ENCODE measurements around the gene FARP1.

Gene FARP1

DNA sequence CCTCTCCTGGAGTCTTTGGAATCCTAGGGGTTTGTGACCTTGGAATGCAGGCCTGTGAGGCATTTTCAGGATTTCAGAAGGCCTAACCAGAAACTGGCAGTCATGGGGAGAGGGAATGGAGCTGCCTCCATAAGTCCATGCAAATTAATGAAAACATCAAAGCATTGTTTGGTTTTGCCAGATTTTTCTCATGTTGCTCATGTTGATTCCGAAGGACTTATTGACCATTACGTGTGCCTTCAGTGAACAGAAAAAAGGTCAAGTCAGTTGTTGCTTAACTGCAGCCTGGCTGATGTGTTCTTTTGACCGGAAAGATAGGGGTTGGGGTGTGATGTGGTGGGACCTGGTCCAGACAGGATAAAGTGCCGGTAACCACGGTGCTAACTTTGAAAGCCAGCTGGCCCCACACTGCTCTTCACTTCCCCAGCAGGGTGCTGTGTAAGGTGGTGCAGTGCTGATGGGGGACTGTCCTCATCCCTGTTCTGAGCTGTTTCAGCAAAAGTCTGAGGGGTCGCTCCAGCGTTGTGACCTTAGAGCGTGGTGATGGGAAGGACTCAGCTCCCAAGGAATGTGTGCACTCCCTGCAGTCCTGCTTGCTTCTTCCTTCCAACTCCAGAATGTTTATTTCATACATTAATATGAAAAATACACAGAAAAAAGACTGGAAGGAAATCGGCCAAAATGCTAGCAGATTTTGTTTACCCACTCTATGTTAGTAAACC lies 30.7 kb downstream of the FARP1 start:
- DNase-seq (ENCODE audit: low spot score) = no peak

DNA sequence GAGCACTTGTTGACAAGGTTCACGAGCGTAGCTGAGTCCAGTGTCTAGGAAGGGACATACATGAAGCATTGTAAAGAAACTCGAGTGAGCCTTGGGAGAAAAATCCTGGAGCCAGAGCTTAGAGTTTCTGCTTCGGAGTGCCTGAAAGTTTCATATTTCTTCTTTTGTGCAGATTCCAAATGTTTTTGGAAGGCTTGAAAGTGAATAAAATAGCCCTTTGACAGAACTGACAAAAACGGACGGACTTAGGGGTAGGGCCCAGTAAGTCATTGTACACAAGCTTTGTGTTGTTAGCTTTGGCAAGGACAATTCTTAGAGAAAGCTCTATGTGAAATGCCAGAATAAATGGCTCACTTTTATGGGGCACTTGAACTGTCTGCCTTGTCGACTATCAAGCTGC lies 31.4 kb downstream of the FARP1 start:
- no peak for DNase-seq (ENCODE audit: low spot score)

DNA sequence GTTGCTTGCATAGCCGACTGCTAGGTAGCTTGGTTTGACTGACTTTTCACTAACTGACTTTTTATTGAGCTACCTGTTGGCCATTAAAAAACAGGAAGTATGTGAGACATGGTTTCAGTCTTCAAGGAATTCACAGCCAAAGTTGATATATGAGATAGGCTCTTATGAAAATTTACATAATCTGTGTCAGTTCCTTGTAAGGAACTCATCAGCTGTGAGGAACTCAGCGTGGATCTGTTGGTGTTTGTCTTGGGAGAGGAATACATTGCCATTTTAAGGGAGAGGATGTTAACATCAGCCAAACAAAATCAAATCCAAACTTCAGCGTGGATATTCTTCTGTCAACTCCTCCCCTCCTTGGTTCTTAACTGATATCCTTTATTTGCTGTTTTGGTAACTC lies 32.1 kb downstream of the FARP1 start:
- DNase-seq (ENCODE audit: low spot score) = no peak

DNA sequence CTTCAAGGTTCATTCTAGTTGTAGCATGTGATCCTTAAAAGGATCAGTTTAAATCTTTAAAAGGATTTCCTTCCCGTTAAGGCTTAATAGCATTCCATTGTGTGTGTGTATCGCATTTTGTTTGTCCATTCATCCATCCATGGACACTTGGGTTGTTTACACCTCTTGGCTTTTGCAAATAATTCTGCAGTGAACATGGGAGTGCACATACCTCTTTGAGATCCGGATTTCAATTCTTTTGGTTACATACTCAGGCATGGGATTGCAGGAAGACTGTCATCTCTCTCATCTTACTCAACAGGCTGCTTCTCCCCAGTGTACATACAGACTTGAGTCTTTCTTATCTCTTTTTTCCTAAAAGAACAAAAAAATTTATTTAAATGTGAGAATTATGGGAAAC lies 32.9 kb downstream of the FARP1 start:
- DNase-seq (ENCODE audit: low spot score) = no peak

DNA sequence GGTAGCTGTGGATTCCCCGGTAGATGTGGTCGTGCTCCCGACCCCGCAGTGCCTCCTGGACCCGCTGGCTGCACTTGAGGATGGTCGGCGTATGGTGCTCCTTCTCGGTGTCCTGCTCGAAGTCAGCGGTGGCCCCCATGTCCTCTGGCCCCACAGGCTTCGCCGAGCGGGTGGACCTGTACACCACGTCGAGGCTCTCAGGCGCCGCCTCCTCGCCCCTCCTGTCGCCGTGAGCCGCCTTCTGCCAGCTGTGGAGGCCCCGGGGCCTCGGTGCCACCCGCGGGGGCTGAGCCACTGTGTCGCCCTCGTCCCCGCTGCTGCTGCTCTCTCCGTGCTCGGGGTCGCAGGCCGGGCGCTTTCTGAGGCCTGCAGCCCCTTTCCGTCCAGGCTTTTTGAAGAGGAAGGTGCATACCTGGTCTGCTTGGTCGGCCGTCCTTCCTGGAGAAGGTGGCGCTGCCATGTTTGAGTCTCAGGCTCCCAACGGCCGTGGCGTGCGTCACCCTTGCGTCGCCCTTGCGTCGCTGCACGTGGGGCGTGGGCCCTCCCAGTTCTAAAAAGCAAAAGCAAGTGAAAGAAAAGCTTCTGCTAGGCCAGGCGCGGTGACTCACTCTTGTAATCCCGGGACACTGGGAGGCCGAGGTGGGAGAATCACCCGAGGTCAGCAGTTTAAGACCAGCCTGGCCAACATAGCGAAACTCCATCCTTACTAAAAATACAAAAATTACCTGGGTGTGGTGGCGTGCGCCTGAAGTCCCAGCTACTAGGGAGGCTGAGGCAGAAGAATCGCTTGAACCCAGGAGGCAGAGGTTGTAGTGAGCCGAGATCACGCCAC lies 34.1 kb downstream of the FARP1 start, which contains the start of gene RNF113B:
RNF113B (minus strand) TSS at position 493 of the 832 bp plus-strand sequence; CDS start at position 460, 33 bp downstream.
- DNase-seq (ENCODE audit: low spot score) = no peak

DNA sequence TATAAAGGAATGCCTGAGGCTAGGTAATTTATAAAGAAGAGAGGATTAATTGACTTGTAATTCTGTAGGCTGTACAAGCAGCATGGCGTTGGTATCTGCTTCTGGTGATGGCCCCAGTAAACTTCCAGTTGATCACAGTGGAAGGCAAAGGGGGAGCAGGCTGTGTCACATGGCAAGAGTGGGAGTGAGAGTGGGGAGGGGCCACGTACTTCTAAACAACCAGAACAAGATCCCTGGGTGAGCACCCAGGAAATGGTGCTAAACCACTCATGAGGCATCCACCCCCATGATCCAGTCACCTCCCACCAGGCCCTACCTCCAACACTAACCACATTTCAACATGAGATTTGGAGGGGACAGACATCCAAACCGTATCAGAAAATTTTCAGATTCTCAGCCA lies 37.2 kb downstream of the FARP1 start:
- no peak for DNase-seq (ENCODE audit: low spot score)

DNA sequence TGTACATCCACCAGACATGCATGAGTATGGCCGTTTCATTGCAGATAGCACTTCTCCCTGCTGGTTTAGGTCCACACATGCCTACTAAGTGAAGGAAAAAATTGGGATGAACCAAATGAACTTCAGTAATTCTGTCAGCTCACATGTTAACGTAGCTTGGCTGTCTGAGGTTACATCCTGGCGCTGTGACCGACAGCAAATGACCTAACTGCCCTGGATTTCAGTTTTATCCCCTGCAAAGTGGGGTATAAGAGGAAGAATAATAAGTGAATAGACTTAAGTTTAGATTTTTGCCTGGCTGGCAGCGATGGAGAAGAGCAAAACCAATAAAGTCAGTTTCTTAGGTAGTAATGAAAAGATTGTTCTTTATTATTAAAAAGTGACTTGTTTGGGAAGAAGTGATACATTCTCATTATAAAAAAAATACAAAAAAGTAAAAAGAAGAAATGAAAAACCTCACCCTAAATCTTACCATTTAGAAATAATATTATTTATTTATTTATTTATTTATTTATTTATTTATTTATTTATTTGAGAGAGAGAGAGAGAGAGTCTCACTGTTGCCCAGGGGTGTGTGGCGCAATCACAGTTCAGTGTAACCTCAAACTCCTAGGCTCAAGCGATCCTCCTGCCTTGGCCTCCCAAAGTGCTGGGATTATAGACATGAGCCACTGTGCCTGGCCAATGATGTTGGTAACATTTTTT lies 38.4 kb downstream of the FARP1 start:
- DNase-seq (ENCODE audit: low spot score) = no peak

DNA sequence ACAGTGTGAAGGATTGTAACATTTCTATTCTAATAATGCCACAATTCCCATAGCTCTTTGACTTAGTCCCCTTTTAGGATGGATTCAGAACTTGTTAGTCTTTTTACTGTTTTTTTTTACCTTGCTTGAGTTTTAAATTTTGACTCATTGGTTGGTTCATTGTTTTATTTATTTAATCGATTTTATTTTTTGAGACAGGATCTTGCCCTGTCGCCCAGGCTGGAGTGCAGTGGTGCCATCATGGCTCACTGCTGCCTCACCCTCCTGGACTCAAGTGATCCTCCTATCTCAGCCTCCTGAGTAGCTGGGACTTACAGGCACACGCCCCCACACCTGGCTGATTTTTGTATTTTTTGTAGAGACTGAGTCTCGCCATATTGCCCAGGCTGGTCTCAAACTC lies 39.3 kb downstream of the FARP1 start:
- DNase-seq (ENCODE audit: low spot score) = no peak

DNA sequence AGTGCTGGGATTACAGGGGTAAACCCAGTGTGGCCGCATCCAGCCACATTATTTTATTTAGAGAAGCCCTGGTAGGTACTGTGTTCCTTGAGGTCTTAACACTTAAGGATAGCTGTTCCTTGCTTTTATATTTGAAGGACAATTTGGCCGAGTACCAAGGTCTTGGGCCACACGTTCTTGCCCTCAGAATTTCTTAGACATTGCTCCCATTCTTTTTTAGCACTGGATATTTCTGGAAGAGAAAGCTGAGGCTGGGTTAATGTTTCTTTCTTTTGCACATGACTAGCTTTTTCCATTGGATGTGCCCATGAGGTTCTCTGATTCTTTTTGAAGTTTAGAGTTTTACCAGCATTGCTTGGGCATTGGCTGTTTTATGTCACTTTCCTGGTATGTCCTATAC lies 39.7 kb downstream of the FARP1 start:
- no peak for DNase-seq (ENCODE audit: low spot score)

DNA sequence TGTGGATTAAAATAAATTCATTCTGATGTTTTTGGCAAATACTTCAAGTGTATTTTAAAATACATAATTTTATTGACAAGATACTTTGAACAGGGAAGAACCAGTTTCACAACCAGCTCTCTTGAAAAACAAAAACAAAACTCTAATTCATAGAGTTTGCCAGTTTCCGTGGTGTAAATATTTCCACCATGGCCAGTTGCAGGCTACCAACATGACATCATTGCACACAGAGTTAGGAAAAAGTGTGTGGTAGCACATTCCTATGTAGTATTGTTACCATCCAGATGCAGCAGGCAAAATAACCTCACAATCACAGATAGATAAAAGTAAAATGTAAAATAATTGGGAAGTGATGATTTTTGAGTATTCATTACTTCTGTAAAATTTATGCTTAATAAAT lies 41.9 kb downstream of the FARP1 start:
- DNase-seq (ENCODE audit: low spot score) = no peak

DNA sequence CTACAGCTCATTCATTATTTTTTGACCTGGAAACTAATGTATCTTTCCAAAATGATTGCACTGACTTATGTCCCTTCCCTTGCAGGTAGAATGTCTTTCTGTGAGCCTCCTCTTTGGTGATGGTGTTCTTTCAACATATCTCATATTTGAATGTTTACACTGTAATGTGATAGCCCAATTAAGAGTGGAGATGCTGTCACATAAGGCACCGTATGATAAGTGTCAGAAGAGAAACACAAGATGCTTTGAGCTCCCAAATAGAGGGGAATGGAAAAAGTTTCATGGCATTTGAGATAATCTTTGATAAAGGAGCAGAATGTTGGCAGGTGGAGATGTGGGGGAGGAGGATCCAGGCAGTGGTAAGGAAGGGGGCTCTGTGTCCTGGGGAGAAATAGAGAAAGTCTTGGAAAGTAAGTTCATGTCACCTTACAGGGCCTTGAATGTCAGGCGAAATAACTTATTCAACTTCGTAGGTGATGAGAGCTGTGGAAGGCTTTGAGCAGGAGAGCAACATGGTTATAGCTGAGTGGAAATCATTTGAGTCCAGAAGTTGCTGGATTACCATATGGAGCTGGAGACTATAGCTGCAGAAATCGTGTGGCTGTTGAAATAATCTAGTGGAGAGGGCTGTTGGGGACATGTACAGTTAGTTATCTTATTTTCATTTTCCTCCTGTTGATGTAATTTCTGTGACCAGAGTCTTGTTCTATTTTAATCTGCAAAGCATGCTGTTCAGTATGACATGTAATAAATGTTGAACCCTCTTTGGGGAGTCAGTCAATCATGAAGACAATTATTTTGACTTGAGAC lies 44.5 kb downstream of the FARP1 start:
- no peak for DNase-seq (ENCODE audit: low spot score)

DNA sequence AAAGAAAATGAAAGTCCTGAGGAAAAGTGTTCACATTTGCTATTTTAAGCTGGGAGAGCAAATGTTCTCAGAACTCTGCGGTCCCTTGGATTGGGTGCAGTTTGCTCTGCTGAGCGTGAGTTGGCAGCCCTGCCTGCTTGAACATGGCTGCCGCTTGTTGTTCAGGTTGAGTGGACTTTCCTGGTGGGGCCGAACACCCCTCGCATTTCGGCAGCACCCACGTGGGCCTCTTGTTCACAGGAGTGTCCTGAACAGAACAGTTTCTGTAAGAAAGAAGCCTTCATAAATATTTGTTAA lies 45.0 kb downstream of the FARP1 start:
- DNase-seq (ENCODE audit: low spot score) = no peak

DNA sequence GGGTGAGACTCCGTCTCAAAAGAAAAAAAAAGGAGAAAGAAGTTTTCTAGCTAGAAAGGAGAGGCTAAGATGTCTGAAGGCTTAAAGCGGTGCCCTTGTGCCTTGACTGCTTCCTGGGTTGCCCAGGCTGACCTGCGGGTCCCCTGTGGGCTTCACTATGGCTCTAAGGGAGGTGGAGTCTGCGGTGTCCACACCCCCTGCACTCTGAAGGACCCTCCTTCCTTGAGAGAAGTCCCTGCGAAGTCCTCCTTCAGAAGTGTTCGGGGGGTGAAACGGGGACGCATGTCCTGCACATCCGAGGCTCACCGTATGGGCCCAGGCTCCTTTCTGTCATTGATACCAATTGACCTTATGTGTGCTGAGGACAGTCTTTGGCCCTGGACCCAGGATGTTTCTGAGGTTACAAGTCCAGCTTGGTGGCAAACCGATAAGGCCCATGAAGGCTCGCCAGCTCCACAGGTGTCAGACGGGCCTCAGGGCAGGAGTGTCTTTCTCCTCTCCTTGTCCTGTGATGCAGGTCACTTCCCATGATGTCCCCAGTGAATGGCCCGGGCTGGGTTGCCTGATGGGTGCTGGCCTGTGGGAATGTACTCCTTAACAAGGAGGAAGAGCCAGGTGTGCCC lies 45.8 kb downstream of the FARP1 start:
- DNase-seq (ENCODE audit: low spot score) = no peak

DNA sequence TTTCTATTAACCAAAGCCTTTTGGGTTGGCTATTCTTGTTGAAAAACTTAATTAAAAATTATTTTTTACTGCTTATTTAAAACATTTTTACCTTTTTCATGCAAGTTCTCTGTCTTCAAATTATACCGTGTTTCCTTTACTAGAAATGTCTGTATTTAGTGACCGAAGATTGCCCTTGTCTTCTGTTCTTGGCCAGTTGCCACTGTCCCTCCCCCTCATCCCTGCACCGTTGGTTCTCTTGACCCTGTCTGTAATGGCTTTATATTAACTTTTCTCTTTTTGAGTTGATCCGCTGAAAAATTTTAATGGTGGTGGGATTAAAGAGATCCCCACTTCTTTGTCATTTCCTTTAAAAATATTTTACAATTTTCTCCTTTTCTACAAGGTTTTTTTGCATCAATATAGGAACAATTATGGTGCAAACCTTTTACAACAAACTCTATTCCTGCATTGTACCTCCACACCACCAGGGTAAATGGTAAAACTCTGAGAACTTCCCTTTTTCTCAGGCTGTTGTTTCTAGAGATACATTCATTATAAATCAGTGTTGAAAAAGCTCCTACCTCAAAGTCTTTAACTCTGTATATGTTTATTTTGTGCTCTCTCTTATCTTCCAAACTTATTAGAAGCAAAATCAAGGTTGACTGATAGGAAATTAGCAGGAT lies 47.1 kb downstream of the FARP1 start:
- no peak for DNase-seq (ENCODE audit: low spot score)

DNA sequence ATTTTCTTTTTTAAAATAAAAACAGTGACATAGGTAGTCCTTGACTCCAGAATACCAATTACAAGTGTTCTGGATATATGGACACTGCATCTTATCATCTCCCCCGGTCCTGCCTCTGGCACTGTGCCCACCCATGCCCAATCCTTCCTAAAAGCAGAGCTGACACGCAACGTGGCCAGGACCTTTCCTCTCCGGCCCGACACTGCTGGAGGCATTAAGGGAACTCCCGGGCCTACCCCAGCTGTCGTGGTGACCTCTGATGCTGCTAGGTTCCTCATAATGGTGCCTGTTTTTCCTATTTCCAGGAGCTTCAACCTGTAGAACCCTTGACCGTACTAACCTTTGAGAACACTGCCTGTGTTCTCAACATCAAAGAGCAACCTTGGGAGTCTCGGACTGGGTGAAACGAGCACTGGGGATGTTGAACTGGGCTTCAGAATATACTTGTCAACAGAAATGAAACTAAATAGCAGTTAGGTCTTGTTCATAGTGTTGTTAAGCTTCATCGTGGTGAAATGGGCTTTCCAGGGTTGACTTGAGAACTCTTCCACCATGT lies 48.1 kb downstream of the FARP1 start:
- DNase-seq (ENCODE audit: low spot score) = no peak

DNA sequence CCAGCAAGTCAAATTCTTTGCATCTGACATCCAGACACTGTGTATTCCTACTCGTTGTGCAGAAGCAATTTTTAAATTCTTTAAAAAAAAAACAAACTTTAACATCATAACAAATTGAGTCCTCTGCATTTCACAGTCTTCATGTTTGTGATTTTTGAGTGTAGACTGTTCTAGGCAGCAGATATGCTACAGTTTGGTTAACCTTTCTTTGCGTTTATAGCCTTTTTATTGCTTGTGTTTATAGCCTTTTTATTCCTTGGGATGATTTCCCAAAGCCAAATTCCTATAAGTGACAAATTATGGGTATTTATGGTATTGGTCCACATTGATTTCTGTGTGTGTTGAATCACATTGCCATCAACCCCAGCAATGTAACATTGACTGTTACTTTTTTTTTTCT lies 49.1 kb downstream of the FARP1 start:
- no peak for DNase-seq (ENCODE audit: low spot score)

DNA sequence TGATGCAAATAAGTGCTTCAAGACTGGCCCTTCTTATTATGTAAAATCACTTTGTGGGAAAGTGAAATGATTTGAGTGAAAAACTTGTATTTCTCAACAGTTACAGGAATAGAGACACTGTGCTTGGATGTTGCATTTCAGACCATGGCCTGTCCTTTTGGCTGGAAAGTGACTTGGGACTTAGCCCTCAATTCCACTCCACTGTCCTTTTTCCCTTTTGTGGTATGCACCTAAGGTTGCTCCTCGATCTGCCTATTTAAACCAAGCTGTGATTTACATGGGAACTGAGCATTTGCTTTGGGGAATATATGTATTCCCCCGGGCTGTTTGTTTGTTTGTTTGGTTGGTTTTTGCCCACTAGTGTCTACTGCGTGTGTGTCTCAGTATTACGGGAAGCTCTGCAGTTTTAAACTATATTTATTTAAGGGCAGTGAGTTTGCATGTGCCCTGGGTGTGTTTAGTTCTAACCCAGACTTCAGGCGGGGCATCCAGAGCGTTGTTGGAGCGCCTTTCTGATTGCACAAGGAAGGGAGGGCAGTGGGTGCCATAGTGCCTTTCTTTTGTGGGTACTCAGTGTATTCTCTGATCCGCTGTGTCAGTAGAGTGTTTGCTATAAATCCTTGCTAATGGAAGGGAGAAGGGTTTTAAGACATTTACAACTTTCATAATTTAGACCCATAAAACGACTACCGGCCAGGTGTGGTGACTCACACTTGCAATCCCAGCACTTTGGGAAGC lies 52.3 kb downstream of the FARP1 start:
- no peak for DNase-seq (ENCODE audit: low spot score)

DNA sequence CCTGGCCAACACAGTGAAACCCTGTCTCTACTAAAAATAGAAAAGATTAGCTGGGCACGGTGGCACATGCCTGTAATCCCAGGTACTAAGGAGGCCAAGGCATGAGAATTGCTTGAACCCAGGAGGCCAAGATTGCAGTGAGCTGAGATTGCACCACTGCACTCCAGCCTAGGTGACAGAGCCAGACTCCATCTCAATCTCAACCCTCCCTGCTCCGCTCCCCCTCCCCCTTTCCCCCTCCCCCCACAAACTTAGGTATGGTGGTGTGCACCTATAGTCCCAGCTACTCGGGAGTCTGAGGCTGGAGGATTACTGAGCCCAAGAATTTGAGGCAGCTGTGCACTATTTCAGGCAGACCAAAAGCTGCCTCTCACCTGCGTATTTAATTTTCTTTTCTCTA lies 55.8 kb downstream of the FARP1 start:
- DNase-seq (ENCODE audit: low spot score) = no peak

DNA sequence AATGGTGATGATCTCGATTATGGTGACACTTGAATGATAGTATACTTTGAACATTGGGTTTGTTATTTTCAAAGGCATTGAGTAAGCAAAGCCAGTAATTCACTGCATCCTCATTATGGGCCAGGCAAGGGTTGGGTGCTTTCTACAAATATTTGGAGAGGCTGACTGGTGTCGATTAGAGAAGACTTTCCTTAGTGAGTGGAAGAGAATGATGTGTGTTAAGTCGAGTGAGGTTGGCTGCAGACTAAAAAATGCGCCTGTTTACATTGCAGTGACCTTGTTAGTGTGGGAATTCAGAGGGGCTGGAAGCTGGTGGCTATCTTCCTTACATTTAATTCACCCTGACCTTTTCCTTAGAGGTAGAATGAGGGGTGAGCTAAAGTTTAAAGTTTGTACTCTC lies 56.6 kb downstream of the FARP1 start:
- no peak for DNase-seq (ENCODE audit: low spot score)

DNA sequence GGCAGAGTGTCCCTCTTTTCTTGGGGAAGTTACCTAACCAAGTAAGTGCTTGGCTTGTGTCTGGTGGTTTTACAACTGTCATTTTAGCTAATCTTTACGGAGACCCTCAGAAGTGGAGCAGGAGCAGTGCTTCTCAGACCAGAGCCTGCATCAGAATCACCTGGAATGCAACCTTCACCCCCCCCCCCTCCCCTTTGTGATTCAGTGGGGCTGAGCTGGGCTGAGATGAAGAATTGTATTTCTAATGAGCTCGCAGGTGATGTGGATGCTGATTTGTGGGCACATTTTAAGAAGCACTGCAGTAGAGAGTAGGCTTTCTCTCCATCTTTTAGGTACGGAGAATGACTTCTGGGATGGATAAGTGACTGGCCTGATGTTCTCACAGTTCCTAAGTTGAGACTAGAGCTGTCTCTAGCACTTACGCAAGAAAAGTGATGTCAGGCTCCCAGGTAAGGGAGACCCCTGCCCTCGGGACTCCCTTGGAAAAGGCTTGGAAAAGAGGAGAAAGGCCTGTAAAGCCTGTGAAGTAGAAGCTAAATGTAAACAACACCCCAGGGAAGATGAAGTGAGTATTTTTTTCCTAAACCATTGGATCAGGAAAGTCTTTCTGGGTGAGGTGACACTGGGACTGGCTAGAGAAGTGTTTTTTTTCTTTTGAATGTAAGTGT lies 57.5 kb downstream of the FARP1 start:
- no peak for DNase-seq (ENCODE audit: low spot score)

All from cerebellar cortex (tissue), 1 donor.